DND-41 (cell line): ENCODE data around the gene ASPA.

Source experiments
- ATAC-seq: fragments of 200-7000 bp; cut with Tn5 transposase; 3 replicates; pipeline ENCODE4 v1.9.1; 2021; ENCODE audit warnings: low read depth; ENCODE audit not compliant: insufficient read depth
- DNase-seq: peaks from one replicate; pipeline ENCODE4 v3.0.0-alpha.2; 2020
- H2AFZ ChIP-seq: 2 replicates; pipeline ENCODE4 v1.6.0; 2012; ENCODE audit warnings: low read depth, low read length
- H3K27ac ChIP-seq: 2 replicates; pipeline ENCODE4 v1.5.1; 2012; ENCODE audit warnings: low read length, inconsistent platforms
- H3K27me3 ChIP-seq: fragments of 200-600 bp; sonication (generic); 2 replicates; pipeline ENCODE4 v1.6.0; 2012; ENCODE audit warnings: low read length, mild to moderate bottlenecking, inconsistent platforms; ENCODE audit not compliant: insufficient read depth, poor library complexity
- H3K36me3 ChIP-seq: 2 replicates; pipeline ENCODE4 v1.5.1; 2012; ENCODE audit warnings: low read length, inconsistent platforms; ENCODE audit not compliant: insufficient read depth
- H3K4me1 ChIP-seq: 2 replicates; pipeline ENCODE4 v1.5.1; 2012; ENCODE audit warnings: mild to moderate bottlenecking, low read length; ENCODE audit not compliant: insufficient read depth
- H3K4me2 ChIP-seq: 2 replicates; pipeline ENCODE4 v1.6.0; 2012; ENCODE audit warnings: mild to moderate bottlenecking, moderate library complexity, low read length, inconsistent platforms; ENCODE audit not compliant: insufficient read depth
- H3K4me3 ChIP-seq, 2 experiments: fragments of 200-600 bp in 1 of 2; shearing (Covaris generic) in 1 of 2; 2 replicates each; pipeline ENCODE4 v1.5.1; 2012 to 2016; ENCODE audit warnings: inconsistent platforms in 2 of 2, low read length in 2 of 2, mild to moderate bottlenecking in 2 of 2, low read depth in 1 of 2, moderate library complexity in 1 of 2
- H3K79me2 ChIP-seq: 2 replicates; pipeline ENCODE4 v1.6.0; 2012; ENCODE audit warnings: low read length, inconsistent platforms; ENCODE audit not compliant: insufficient read depth
- H3K9ac ChIP-seq: 2 replicates; pipeline ENCODE4 v1.6.0; 2012; ENCODE audit warnings: low read depth, mild to moderate bottlenecking, inconsistent platforms, low read length, moderate library complexity
- H3K9me3 ChIP-seq: 2 replicates; pipeline ENCODE4 v1.5.1; 2012; ENCODE audit warnings: low read length, moderate library complexity, mild to moderate bottlenecking, inconsistent platforms; ENCODE audit not compliant: insufficient read depth, severe bottlenecking
- H4K20me1 ChIP-seq: 2 replicates; pipeline ENCODE4 v1.6.0; 2012; ENCODE audit warnings: low read length; ENCODE audit not compliant: insufficient read depth
- CTCF ChIP-seq: IDR thresholded peaks from 2 replicates; pipeline ENCODE4 v1.5.1; 2012; ENCODE audit warnings: borderline replicate concordance, low read length, moderate library complexity, mild to moderate bottlenecking; ENCODE audit not compliant: poor library complexity, severe bottlenecking; ENCODE audit errors: extremely low read depth
- EZH2 ChIP-seq: IDR thresholded peaks from 3 replicates; pipeline ENCODE4 v1.6.1; 2012; ENCODE audit warnings: borderline replicate concordance, low read depth, mild to moderate bottlenecking, moderate library complexity, low read length, inconsistent platforms; ENCODE audit not compliant: severe bottlenecking

ASPA gene

GRCh38 chr17:3503285-3503684 lies 27.5 kb downstream of the ASPA start:
- Histone ChIP-seq H3K4me3 (no peak overlapping the region), H3K79me2 (no peaks in the 10 kb centered on the region), H3K27ac (no peak overlapping the region), H2AFZ (no peak overlapping the region), H4K20me1 (no peaks in the 10 kb centered on the region), H3K27me3 (no peaks in the 10 kb centered on the region), H3K9ac (no peak overlapping the region), H3K9me3 (no peaks in the 10 kb centered on the region), H3K4me2 (no peak overlapping the region), H3K4me1 (no peaks in the 10 kb centered on the region), H3K36me3 (no peaks in the 10 kb centered on the region)
- TF ChIP-seq EZH2 (no peak), CTCF (no peak)
- DNase-seq (no peak), ATAC-seq (no peak)

GRCh38 chr17:3505008-3505407 lies 29.2 kb downstream of the ASPA start:
- Histone ChIP-seq H3K4me3 (no peak overlapping the region), H3K4me2 (no peak overlapping the region), H3K4me1 (no peaks in the 10 kb centered on the region), H3K27me3 (no peaks in the 10 kb centered on the region), H3K9me3 (no peaks in the 10 kb centered on the region), H3K36me3 (no peaks in the 10 kb centered on the region), H4K20me1 (no peaks in the 10 kb centered on the region), H3K9ac (no peak overlapping the region), H3K27ac (no peak overlapping the region), H2AFZ (no peak overlapping the region), H3K79me2 (no peaks in the 10 kb centered on the region)
- ATAC-seq (no peak), DNase-seq (no peak)
- TF ChIP-seq EZH2 = no peak
- no peak for TF ChIP-seq CTCF

- Histone ChIP-seq H3K27ac (no peak overlapping the region), H3K9me3 (no peaks in the 10 kb centered on the region), H2AFZ (no peak overlapping the region), H3K9ac (no peak overlapping the region), H3K4me2 (no peak overlapping the region), H3K27me3 (no peaks in the 10 kb centered on the region), H3K79me2 (no peaks in the 10 kb centered on the region), H4K20me1 (no peaks in the 10 kb centered on the region), H3K36me3 (no peaks in the 10 kb centered on the region), H3K4me1 (no peaks in the 10 kb centered on the region), H3K4me3 (no peak overlapping the region)
- DNase-seq = no peak
- TF ChIP-seq CTCF (no peak), EZH2 (no peak)
- ATAC-seq = no peak
Measured at GRCh38 chr17:3506054-3506453, 30.3 kb downstream of the ASPA start.

GRCh38 chr17:3507071-3507470 lies 31.3 kb downstream of the ASPA start:
- Histone ChIP-seq H3K27me3 (no peaks in the 10 kb centered on the region), H4K20me1 (no peaks in the 10 kb centered on the region), H3K4me1 (no peaks in the 10 kb centered on the region), H3K9ac (no peak overlapping the region), H3K4me2 (no peak overlapping the region), H3K79me2 (no peaks in the 10 kb centered on the region), H3K36me3 (no peaks in the 10 kb centered on the region), H3K4me3 (no peak overlapping the region), H3K27ac (no peak overlapping the region), H3K9me3 (no peaks in the 10 kb centered on the region), H2AFZ (no peak overlapping the region)
- no peak for ATAC-seq
- no peak for TF ChIP-seq CTCF
- no peak for TF ChIP-seq EZH2
- no peak for DNase-seq
